Measurements from ENCODE around the gene DRD1. TPM values are rescaled to one million over a fixed set of nuclear protein-coding genes. Genes with fewer than 3 reads are reported as not detected.

DRD1 gene
- total RNA-seq, 2 donors from 2014 or later = 0.28 to 0.77 TPM

DNA sequence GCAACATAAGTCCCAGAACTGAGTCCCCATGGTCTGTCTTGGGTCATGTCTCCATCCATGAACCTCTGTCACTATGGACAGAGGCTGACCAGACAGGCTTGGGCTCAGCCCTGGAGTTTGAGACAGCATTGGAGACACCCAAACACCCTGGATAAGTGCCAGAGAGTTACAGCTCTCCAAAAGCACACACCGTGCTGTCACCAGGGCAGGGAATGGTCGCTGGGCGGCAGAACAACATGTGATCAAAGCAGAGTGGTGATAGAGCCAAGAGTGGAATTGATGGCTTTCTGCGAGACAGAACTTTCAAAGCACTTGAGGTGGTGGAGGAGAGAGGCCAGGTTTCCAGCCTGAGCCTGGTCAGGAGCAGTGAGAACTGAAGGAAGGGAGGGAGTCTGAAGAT, 50.1 kb downstream of the DRD1 start:
- Histone ChIP-seq H3K36me3 (no peaks in the 10 kb centered on the region), H3K27ac (no peak overlapping the region), H3K4me1 (replicated peaks) (no peaks in the 10 kb centered on the region), H3K4me3 (no peak overlapping the region), H3K9me3 (no peaks in the 10 kb centered on the region), H3K27me3 (replicated peaks; ENCODE audit: insufficient read depth) (no peaks in the 10 kb centered on the region)
- intact Hi-C loops (cut with DNase I) = no loop called here
- 38% methylated on average over 4 of the region's 4 CpGs for WGBS
- DNase-seq (ENCODE audit: low spot score) = no peak
- TF ChIP-seq, protein P1, sequence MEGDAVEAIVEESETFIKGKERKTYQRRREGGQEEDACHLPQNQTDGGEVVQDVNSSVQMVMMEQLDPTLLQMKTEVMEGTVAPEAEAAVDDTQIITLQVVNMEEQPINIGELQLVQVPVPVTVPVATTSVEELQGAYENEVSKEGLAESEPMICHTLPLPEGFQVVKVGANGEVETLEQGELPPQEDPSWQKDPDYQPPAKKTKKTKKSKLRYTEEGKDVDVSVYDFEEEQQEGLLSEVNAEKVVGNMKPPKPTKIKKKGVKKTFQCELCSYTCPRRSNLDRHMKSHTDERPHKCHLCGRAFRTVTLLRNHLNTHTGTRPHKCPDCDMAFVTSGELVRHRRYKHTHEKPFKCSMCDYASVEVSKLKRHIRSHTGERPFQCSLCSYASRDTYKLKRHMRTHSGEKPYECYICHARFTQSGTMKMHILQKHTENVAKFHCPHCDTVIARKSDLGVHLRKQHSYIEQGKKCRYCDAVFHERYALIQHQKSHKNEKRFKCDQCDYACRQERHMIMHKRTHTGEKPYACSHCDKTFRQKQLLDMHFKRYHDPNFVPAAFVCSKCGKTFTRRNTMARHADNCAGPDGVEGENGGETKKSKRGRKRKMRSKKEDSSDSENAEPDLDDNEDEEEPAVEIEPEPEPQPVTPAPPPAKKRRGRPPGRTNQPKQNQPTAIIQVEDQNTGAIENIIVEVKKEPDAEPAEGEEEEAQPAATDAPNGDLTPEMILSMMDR (IDR thresholded peaks at IDR 0.05) = no peak
- TF ChIP-seq POLR2A (IDR thresholded peaks at IDR 0.05) = no peak
- no peak for TF ChIP-seq POLR2AphosphoS5 (IDR thresholded peaks at IDR 0.05)

DNA sequence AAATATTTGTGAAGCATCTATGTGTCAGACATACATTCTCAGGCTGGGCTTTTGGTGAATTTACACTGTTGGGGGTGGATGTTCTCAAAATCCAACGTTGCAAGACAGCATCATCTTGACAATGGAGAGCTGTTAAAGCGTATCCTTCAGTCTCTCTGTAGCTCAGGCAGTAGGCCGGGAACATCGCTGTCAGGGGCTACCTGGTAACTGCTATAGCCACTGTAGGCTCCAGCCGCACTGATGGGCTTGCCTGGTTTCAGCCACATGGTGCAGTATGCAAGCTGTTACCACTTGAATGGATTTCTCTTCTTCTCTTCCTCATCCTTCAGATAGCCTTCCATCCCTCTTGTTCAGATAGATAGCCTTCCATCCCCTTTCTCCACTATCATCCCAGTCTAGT, 51.7 kb downstream of the DRD1 start:
- no peak for DNase-seq (ENCODE audit: low spot score)
- Histone ChIP-seq H3K4me1 (replicated peaks) (no peaks in the 10 kb centered on the region), H3K36me3 (no peaks in the 10 kb centered on the region), H3K27me3 (replicated peaks; ENCODE audit: insufficient read depth) (no peaks in the 10 kb centered on the region), H3K9me3 (no peaks in the 10 kb centered on the region), H3K27ac (no peak overlapping the region), H3K4me3 (no peak overlapping the region)
- TF ChIP-seq POLR2A (IDR thresholded peaks at IDR 0.05) (no peak), POLR2AphosphoS5 (IDR thresholded peaks at IDR 0.05) (no peak)
- TF ChIP-seq, protein P1 (IDR thresholded peaks at IDR 0.05) = no peak
- 89% methylated on average over 5 of the region's 5 CpGs for WGBS
- intact Hi-C loops (cut with DNase I) = no loop called here

DNA sequence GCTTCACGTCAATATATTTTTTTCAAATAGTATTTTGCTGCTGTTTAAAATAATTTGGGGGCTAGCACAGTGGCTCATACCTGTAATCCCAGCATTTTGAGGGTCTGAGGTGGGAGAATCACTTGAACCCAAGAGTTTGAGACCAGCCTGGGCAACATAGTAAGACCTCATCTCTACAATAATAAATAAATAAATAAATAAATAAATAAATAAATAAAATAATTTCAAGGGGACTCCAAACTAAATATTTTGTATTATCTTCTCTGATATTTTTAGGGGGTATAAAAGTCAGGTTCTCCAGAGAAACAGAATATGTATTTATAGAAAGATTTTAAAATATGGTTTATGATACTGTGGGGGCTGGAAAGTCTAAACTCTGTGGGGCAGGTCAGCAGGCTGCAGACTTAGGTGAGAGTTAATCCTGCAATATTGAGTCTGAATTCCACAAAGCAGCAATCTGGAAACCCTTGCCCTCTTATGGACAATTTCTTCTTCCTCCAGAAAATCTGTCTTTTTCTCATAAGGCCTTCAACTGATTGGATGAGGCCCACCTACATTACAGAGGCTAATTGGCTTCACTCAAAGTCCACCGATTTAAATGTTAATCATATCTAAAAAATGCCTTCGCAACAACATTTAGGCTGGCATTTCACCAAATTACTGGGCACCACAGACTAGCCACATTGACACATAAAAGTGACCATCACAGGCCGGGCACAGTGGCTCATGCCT, 53.5 kb downstream of the DRD1 start:
- no peak for DNase-seq (ENCODE audit: low spot score)
- intact Hi-C loops (cut with DNase I) = no loop called here
- 99% methylated on average over 4 of the region's 4 CpGs for WGBS
- Histone ChIP-seq H3K27ac (no peak overlapping the region), H3K4me3 (no peak overlapping the region), H3K9me3 (no peaks in the 10 kb centered on the region), H3K4me1 (replicated peaks) (no peaks in the 10 kb centered on the region), H3K36me3 (no peaks in the 10 kb centered on the region), H3K27me3 (replicated peaks; ENCODE audit: insufficient read depth) (no peaks in the 10 kb centered on the region)
- TF ChIP-seq POLR2A (IDR thresholded peaks at IDR 0.05) (no peak), POLR2AphosphoS5 (IDR thresholded peaks at IDR 0.05) (no peak)
- TF ChIP-seq, protein P1 (IDR thresholded peaks at IDR 0.05) = no peak

Other genes with a start within 250 kb of the DRD1 start
- 10 to 100 TPM; 35.6 to 44.3 TPM for gene SFXN1, start 34.4 kb upstream of the DRD1 start, total RNA-seq
- gene HRH2, start 213.9 kb upstream of the DRD1 start, total RNA-seq = 1 to 10 TPM in 1 of 2 donors, under 1 TPM in 1; 0.55 to 5.3 TPM